ENCODE results near the gene NSUN5.
"Not testable (repeated sequence)": the region's sequence is repeated elsewhere in the genome, so short reads cannot be mapped to it uniquely, and the experiment has no call there.

The NSUN5 gene

GRCh38 chr7:73316521-73316920 lies 7.9 kb upstream of the NSUN5 start:
- no peak overlapping the region for H3K4me3 Mint-ChIP-seq
- no peak overlapping the region for H3K27ac Mint-ChIP-seq
- H3K27me3 Mint-ChIP-seq: no peaks in the 10 kb centered on the region
- ATAC-seq (ENCODE audit: low read depth) (no peak), DNase-seq (ENCODE audit: low spot score in 2 of 2) (no peak)
- no peaks in the 10 kb centered on the region for H3K36me3 Mint-ChIP-seq
- no peaks in the 10 kb centered on the region for H3K9me3 Mint-ChIP-seq
- no peaks in the 10 kb centered on the region for H3K4me1 Mint-ChIP-seq

DNA sequence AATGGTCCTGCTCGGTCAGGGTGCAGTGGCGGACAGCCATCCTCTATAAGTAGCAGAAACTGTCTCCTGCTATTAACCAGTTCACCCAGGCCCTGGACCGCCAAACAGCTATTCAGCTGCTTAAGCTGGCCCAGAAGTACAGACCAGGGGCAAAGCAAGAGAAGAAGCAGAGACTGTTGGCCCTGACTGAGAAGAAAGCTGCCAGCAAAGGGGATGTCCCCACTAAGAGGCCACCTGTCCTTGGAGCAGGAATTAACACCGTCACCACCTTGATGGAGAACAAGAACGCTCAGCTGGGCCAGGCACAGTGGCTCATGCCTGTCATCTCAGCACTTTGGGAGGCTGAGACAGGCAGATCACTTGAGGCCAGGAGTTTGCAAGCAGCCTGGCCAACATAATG lies 5.6 kb upstream of the NSUN5 start:
- Mint-ChIP-seq H3K4me3 (no peak overlapping the region), H3K27ac (no peak overlapping the region), H3K36me3 (no peaks in the 10 kb centered on the region), H3K27me3 (no peaks in the 10 kb centered on the region), H3K9me3 (no peaks in the 10 kb centered on the region), H3K4me1 (no peaks in the 10 kb centered on the region)
- ATAC-seq (ENCODE audit: low read depth) (no peak), DNase-seq (ENCODE audit: low spot score in 2 of 2) (no peak)

DNA sequence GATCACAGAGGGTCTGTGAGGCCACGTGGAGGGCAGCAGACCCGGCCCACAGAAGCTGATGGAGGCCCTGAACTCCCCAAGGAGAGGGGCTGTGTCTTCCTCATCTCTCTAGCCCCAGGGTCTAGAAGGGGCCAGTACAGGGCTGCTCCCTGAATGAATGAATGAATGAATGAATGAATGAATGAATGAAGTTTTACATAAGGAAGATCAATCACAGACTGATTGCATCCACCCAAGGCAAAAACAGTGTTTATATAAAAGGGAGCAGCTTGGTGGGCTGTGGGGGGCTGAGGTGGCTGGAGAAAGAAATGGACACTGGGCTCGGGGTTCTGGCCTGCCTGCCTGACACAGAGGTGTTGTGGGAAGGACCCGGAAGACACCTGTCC lies 4.9 kb upstream of the NSUN5 start:
- Mint-ChIP-seq H3K9me3 (no peaks in the 10 kb centered on the region), H3K4me3 (no peak overlapping the region), H3K36me3 (peaks cover 2% of the 10 kb centered on the region), H3K4me1 (peaks cover 6% of the 10 kb centered on the region), H3K27ac (no peak overlapping the region), H3K27me3 (no peaks in the 10 kb centered on the region)
- no peak for DNase-seq (ENCODE audit: low spot score in 2 of 2)
- ATAC-seq (ENCODE audit: low read depth): no peak

DNA sequence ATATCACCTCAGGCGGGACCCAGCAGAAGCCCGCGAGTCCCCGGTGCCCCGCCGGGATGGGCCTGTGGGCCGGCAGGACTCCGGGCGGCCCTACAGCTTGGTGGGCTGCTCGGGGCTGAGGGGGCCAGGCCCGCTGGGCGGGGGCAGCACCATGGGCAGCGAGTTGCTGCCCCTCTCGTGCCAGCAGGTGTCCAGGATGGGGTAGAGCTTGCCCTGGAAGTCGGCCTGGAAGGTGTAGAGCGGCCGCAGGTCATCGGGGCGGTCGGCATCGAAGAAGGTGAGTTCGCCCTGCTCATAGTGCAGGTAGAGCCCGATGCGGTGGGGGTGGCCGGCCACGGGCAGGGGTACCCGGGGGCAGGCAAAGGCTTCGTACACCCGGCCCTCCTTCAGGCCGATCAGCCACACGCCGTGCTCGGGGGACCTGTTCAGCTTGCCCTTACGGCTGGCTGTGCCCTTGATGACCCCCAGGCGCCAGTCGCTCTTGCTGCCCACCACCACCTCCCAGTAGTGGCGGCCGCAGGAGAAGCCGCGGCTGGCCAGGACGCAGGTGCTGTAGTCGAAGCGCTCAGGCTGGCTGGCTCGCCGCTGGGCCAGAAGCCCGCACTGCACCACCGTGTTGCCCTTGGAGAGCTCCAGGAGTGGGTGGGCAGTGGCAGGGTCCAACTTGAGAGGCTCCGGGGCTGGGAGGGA lies 4.3 kb upstream of the NSUN5 start:
- no peak overlapping the region for H3K4me3 Mint-ChIP-seq
- peaks cover 2% of the 10 kb centered on the region for H3K36me3 Mint-ChIP-seq
- H3K27me3 Mint-ChIP-seq: no peaks in the 10 kb centered on the region
- H3K27ac Mint-ChIP-seq: no peak overlapping the region
- ATAC-seq (ENCODE audit: low read depth) (no peak), DNase-seq (ENCODE audit: low spot score in 2 of 2) (no peak)
- peaks cover 9% of the 10 kb centered on the region for H3K4me1 Mint-ChIP-seq
- no peaks in the 10 kb centered on the region for H3K9me3 Mint-ChIP-seq

GRCh38 chr7:73311421-73311820 lies 2.8 kb upstream of the NSUN5 start:
- Mint-ChIP-seq H3K36me3 (peaks cover 10% of the 10 kb centered on the region), H3K4me1 (peaks cover 20% of the 10 kb centered on the region)
- not testable (repeated sequence) for H3K4me3 Mint-ChIP-seq; ATAC-seq (ENCODE audit: low read depth); H3K27ac Mint-ChIP-seq; H3K9me3 Mint-ChIP-seq; H3K27me3 Mint-ChIP-seq; DNase-seq (ENCODE audit: low spot score in 2 of 2)

DNA sequence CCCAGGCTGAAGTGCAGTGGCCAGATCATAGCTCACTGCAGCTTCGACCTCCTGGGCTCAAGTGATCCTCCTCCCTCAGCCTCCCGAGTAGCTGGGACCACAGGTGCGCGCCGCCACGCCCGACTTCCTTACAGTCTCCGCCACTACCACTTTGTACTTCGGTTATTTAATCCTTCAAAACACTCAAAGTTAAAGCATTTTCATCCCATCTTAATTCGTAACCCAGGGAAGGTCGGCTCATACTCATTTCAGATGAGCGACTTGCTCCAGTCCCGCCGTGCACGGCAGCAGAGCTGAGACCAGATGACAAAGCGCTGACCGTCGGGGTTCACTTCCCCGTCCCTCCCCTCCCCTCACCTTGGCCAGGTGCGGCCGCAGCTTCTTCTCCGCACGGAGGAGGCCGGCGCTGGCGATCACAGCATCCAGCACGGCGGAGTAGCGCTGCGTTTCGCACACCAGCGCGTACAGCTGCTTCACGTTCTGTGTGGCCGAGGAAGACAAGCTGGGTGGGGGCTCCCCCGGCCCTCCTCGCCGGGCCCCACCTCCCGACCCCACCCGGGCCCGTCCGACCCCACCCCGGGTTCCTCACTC lies 457 bp downstream of the NSUN5 start:
- ATAC-seq (ENCODE audit: low read depth) (peak; percentile 41), DNase-seq (ENCODE audit: low spot score in 2 of 2) (no peak)
- Mint-ChIP-seq H3K4me3 (peak overlapping the region; percentile 99), H3K27ac (peak overlapping the region; percentile 91), H3K4me1 (peaks cover 23% of the 10 kb centered on the region), H3K27me3 (no peaks in the 10 kb centered on the region), H3K9me3 (no peaks in the 10 kb centered on the region), H3K36me3 (peaks cover 21% of the 10 kb centered on the region)

GRCh38 chr7:73307436-73307835 lies 1.2 kb downstream of the NSUN5 start:
- ATAC-seq (ENCODE audit: low read depth): no peak
- H3K27ac Mint-ChIP-seq: no peak overlapping the region
- peaks cover 21% of the 10 kb centered on the region for H3K36me3 Mint-ChIP-seq
- no peaks in the 10 kb centered on the region for H3K27me3 Mint-ChIP-seq
- no peak for DNase-seq (ENCODE audit: low spot score in 2 of 2)
- peaks cover 23% of the 10 kb centered on the region for H3K4me1 Mint-ChIP-seq
- H3K9me3 Mint-ChIP-seq: no peaks in the 10 kb centered on the region
- H3K4me3 Mint-ChIP-seq: peak overlapping the region; percentile 99

DNA sequence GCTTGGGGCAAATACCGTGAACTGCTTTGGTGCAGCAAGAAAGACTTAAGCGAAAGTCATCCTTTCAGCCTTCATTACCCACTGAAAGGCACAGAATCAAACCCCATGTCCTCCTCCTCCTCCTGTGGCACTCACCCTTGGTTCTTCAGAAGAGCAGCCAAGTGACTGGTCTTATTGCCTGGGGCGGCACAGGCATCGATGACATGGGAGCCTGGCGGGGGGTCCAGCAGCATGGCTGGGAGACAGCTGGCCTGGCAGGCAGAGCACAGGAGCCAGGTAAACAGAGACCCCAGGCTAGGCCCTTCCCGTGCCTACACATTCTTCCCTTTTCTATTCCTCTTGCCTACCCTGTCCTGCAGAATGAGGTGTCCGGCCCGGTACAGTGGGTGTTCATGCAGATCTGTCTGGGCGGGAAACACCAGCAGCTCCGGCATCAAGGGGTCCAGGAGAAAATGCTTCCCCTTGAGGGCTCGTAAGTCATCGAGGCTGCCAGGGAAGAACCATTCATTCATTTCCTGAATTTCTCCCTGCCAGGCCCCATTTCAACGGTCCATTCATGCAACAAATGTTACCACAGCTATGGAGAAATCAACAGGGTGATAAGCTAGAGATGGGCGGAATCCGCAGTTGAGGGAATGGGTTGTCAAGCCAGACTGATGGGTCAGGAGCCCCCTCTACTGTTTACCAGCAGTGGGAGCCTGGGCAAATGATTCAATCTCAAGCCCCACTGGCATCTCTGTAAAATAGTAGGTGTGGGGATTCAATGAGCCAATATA lies 3.8 kb downstream of the NSUN5 start:
- peaks cover 21% of the 10 kb centered on the region for H3K36me3 Mint-ChIP-seq
- H3K4me3 Mint-ChIP-seq; DNase-seq (ENCODE audit: low spot score in 2 of 2); ATAC-seq (ENCODE audit: low read depth); H3K9me3 Mint-ChIP-seq; H3K27me3 Mint-ChIP-seq; H3K27ac Mint-ChIP-seq: not testable (repeated sequence)
- H3K4me1 Mint-ChIP-seq: peaks cover 23% of the 10 kb centered on the region

DNA sequence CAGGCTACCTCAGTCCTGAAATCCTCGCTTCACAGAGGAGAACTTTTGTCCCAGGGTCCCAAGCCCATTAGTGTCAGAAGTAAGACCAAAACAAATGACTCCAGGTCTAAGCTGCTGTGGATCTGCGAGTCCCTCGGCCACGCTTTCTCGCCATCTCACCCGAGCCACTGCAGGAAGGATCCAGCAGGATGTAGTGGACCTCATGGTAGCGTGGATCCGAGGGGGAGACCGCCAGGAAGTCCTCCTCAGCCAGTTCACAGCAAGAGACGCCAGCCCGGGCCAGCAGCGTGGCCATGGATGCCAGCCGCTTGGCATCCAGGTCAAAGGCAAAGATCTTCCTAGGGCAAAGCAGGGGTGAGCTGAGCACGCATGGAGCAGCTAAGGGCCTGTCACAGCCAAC lies 4.6 kb downstream of the NSUN5 start:
- no peaks in the 10 kb centered on the region for H3K9me3 Mint-ChIP-seq
- H3K27me3 Mint-ChIP-seq: no peaks in the 10 kb centered on the region
- H3K27ac Mint-ChIP-seq: no peak overlapping the region
- ATAC-seq (ENCODE audit: low read depth): no peak
- no peak for DNase-seq (ENCODE audit: low spot score in 2 of 2)
- H3K4me1 Mint-ChIP-seq: peaks cover 23% of the 10 kb centered on the region
- H3K4me3 Mint-ChIP-seq: no peak overlapping the region
- H3K36me3 Mint-ChIP-seq: peaks cover 22% of the 10 kb centered on the region

DNA sequence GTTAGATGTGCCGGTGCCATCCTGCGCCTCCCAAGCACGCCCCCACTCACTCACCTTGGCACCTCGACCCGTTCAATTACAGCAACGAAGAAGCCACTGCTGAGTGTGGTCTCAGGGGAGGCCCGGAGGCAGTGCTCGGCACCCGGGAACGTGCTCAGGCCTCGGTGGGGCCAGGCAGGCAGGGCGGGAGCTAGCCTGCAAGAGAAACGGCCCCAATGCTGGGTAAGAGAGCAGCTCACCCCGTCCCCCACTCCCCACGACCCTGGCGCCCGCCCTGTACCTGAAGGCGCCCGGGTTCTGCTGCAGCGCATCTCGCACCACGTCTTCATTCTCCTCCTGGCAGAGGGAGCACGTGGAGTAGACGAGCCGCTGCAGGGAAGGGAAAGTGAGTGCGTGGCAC lies 5.1 kb downstream of the NSUN5 start:
- Mint-ChIP-seq H3K36me3 (peaks cover 21% of the 10 kb centered on the region), H3K4me3 (no peak overlapping the region), H3K9me3 (no peaks in the 10 kb centered on the region), H3K27me3 (no peaks in the 10 kb centered on the region), H3K27ac (no peak overlapping the region), H3K4me1 (peaks cover 18% of the 10 kb centered on the region)
- DNase-seq (ENCODE audit: low spot score in 2 of 2) (no peak), ATAC-seq (ENCODE audit: low read depth) (no peak)

DNA sequence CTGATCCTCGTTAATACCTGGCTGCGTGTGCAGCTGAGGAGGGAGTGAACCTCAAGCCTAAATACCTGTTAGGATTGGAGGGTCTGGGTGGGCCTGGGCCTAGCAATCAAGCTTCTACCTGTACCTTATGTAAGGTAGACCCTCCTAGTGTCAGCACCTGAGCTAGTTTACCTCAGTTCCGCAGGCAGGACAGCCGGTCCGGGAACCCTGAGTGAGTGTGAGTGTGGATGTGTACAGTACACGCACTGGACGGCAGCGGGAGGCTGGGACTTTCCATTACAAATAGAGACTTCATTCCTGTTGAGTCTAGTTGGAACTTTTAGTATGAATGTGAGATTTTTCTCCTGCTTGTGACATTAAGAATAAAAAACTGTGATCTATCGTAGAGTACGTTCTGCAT lies 5.8 kb downstream of the NSUN5 start:
- not testable (repeated sequence) for ATAC-seq (ENCODE audit: low read depth); DNase-seq (ENCODE audit: low spot score in 2 of 2); H3K27ac Mint-ChIP-seq; H3K9me3 Mint-ChIP-seq; H3K4me3 Mint-ChIP-seq; H3K27me3 Mint-ChIP-seq
- Mint-ChIP-seq H3K36me3 (peaks cover 20% of the 10 kb centered on the region), H3K4me1 (peaks cover 13% of the 10 kb centered on the region)

GRCh38 chr7:73301108-73301507 lies 7.5 kb downstream of the NSUN5 start:
- not testable (repeated sequence) for H3K27me3 Mint-ChIP-seq; H3K4me3 Mint-ChIP-seq; DNase-seq (ENCODE audit: low spot score in 2 of 2); H3K4me1 Mint-ChIP-seq; H3K27ac Mint-ChIP-seq; H3K9me3 Mint-ChIP-seq; ATAC-seq (ENCODE audit: low read depth)
- H3K36me3 Mint-ChIP-seq: peaks cover 12% of the 10 kb centered on the region

DNA sequence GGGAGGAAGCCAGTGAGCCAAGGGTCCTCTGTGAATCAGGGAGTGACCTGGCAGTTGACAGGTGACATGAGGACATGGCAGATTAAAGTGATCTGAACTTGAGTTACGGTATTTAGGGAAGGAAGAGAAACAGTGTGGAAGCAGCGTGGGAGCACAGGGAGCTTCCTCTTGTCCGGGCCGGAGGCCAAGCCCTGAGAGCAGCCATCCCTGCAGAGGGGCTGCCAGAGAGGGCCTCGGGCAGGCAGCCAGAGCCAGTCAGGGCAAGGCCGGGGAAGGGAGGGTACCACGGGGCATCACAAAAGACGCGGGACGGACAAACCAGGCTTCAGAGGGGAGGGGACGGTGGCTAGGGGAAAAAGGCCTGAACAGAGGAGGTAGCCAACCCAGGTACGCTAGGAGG lies 8.8 kb downstream of the NSUN5 start:
- not testable (repeated sequence) for DNase-seq (ENCODE audit: low spot score in 2 of 2); H3K27me3 Mint-ChIP-seq; H3K4me1 Mint-ChIP-seq; ATAC-seq (ENCODE audit: low read depth); H3K36me3 Mint-ChIP-seq; H3K4me3 Mint-ChIP-seq; H3K27ac Mint-ChIP-seq; H3K9me3 Mint-ChIP-seq

DNA sequence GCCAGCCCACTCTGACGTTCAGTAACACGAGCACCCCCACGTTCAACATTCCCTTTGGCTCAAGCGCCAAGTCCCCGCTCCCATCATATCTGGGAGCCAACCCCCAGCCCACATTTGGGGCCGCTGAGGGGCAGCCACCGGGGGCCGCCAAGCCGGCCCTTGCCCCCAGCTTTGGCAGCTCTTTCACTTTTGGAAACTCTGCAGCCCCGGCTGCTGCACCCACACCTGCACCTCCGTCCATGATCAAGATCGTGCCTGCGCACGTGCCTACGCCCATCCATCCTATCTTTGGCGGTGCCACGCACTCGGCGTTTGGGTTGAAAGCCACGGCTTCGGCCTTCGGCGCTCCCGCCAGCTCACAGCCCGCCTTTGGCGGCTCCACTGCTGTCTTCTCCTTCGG lies 10.9 kb downstream of the NSUN5 start:
- DNase-seq (ENCODE audit: low spot score in 2 of 2); H3K36me3 Mint-ChIP-seq; H3K27ac Mint-ChIP-seq; H3K4me1 Mint-ChIP-seq; H3K9me3 Mint-ChIP-seq; H3K4me3 Mint-ChIP-seq; H3K27me3 Mint-ChIP-seq; ATAC-seq (ENCODE audit: low read depth): not testable (repeated sequence)

Data from memory B cell (primary cell).